Smooth muscle cell (in vitro differentiated cells): ENCODE data around the gene LRRC36. TPM values are rescaled to one million over a fixed set of nuclear protein-coding genes. Genes with fewer than 3 reads are reported as not detected.
A peak's percentile ranks its signal among the peaks of the same experiment; 100 is the strongest.

Source experiments
- DNase-seq: peaks from one replicate; lab custom pipeline; 2025; ENCODE audit not compliant: unreplicated experiment; lab: John Stamatoyannopoulos, UW
- H2AFZ ChIP-seq: fragments of 200-600 bp; sonication (generic); 2 replicates; pipeline ENCODE4 v1.6.0; 2016; ENCODE audit warnings: antibody characterized with exemption, low read depth, mild to moderate bottlenecking
- H3F3A ChIP-seq: fragments of 200-600 bp; sonication (generic); 2 replicates; pipeline ENCODE4 v1.6.0; 2017; ENCODE audit warnings: antibody characterized with exemption, low read depth
- H3K27ac ChIP-seq: fragments of 200-600 bp; sonication (generic); 2 replicates; pipeline ENCODE4 v1.5.1; 2016; ENCODE audit warnings: low read depth, mild to moderate bottlenecking
- H3K27me3 ChIP-seq: fragments of 200-600 bp; sonication (generic); 2 replicates; pipeline ENCODE4 v1.6.1; 2016; ENCODE audit warnings: low read depth, mild to moderate bottlenecking
- H3K36me3 ChIP-seq: fragments of 200-600 bp; sonication (generic); 2 replicates; pipeline ENCODE4 v1.5.1; 2016; ENCODE audit warnings: low read depth
- H3K4me1 ChIP-seq: fragments of 200-600 bp; sonication (generic); 2 replicates; pipeline ENCODE4 v1.5.1; 2016; ENCODE audit warnings: low read depth
- H3K4me2 ChIP-seq: fragments of 200-600 bp; sonication (generic); 2 replicates; pipeline ENCODE4 v1.6.0; 2016; ENCODE audit warnings: mild to moderate bottlenecking
- H3K4me3 ChIP-seq: fragments of 200-600 bp; sonication (generic); 2 replicates; pipeline ENCODE4 v1.5.1; 2016; ENCODE audit warnings: mild to moderate bottlenecking
- H3K79me2 ChIP-seq: fragments of 200-600 bp; sonication (generic); 2 replicates; pipeline ENCODE4 v1.6.0; 2016; ENCODE audit warnings: low read depth, mild to moderate bottlenecking
- H3K9ac ChIP-seq: fragments of 200-600 bp; sonication (generic); 2 replicates; pipeline ENCODE4 v1.6.0; 2016; ENCODE audit warnings: low read depth
- H3K9me3 ChIP-seq: fragments of 200-600 bp; sonication (generic); replicated peaks from 2 replicates; pipeline ENCODE4 v1.5.1; 2016; ENCODE audit warnings: low read depth
- H4K20me1 ChIP-seq: fragments of 200-600 bp; sonication (generic); 2 replicates; pipeline ENCODE4 v1.6.0; 2016; ENCODE audit warnings: low read depth
- CTCF ChIP-seq: fragments of 200-600 bp; sonication (generic); IDR thresholded peaks from 2 replicates; pipeline ENCODE4 v1.5.1; 2017; ENCODE audit warnings: borderline replicate concordance, mild to moderate bottlenecking, antibody characterized with exemption; ENCODE audit not compliant: insufficient read depth, poor library complexity, severe bottlenecking
- WGBS: methylation state at CpG from one replicate; pipeline ENCODE4 v1.1.7; 2016; ENCODE audit warnings: low lambda C conversion rate; 5-methylcytosine and 5-hydroxymethylcytosine counted together
- polyA plus RNA-seq: library from polyadenylated mRNA; unstranded; fragments of >200 nt; fragmentation: Nextera tagmentation; extraction: Ambion mirVana; gene quantifications from 2 replicates; pipeline ENCODE4 v1.2.1, GENCODE V29; 2016
- total RNA-seq: library from RNA; depleted of rRNA; stranded (reverse); fragments of >200 nt; gene quantifications from 2 replicates; pipeline ENCODE4 v1.2.3, GENCODE V29; 2014

The LRRC36 gene
- total and polyA plus RNA-seq, 2 experiments from 2014 or later, result 0.24 TPM; not detected in 1

GRCh38 chr16:67415872-67416793, 89.5 kb downstream of the LRRC36 start, which contains the start of gene ZDHHC1:
Gene ZDHHC1, minus strand, starts transcription at chr16:67416477. Its CDS starts 8,702 bp downstream, at chr16:67407775.
- H3K27me3 ChIP-seq, result no peaks in the 10 kb centered on the region
- no peaks in the 10 kb centered on the region for H3K36me3 ChIP-seq
- H3K9me3 ChIP-seq, result no peaks in the 10 kb centered on the region
- 6% methylated on average over 66 of the region's 73 CpGs for WGBS
- H3K79me2 ChIP-seq, result no peaks in the 10 kb centered on the region
- H3F3A ChIP-seq, result peaks cover 4% of the 10 kb centered on the region
- peak within 1 kb of the TSS; percentile 99 for H3K4me2 ChIP-seq
- H3K4me1 ChIP-seq, result peaks cover 6% of the 10 kb centered on the region
- peak within 1 kb of the TSS; percentile 65 for H3K27ac ChIP-seq
- H4K20me1 ChIP-seq, result peaks cover 11% of the 10 kb centered on the region
- H3K4me3 ChIP-seq, result peak within 1 kb of the TSS; percentile 76
- peak; percentile 44 for TF ChIP-seq CTCF
- peak; percentile 30 for DNase-seq
- H2AFZ ChIP-seq, result peak within 1 kb of the TSS; percentile 95
- peak within 1 kb of the TSS; percentile 93 for H3K9ac ChIP-seq

GRCh38 chr16:67417333-67418061, 90.9 kb downstream of the LRRC36 start:
- H3K27ac ChIP-seq, result no peak overlapping the region
- WGBS, result 84% methylated on average over 2 of the region's 2 CpGs

GRCh38 chr16:67419502-67419901, 92.9 kb downstream of the LRRC36 start:
- no peaks in the 10 kb centered on the region for H3F3A ChIP-seq
- H3K36me3 ChIP-seq, result no peaks in the 10 kb centered on the region
- H3K4me2 ChIP-seq, result no peak overlapping the region
- H3K79me2 ChIP-seq, result no peaks in the 10 kb centered on the region
- no peak for TF ChIP-seq CTCF
- H3K9ac ChIP-seq, result no peak overlapping the region
- no peak overlapping the region for H3K27ac ChIP-seq
- peaks cover 12% of the 10 kb centered on the region for H3K27me3 ChIP-seq
- no peaks in the 10 kb centered on the region for H4K20me1 ChIP-seq
- no peak for DNase-seq
- peaks cover 14% of the 10 kb centered on the region for H3K4me1 ChIP-seq
- no peak overlapping the region for H2AFZ ChIP-seq
- no peaks in the 10 kb centered on the region for H3K9me3 ChIP-seq
- H3K4me3 ChIP-seq, result no peak overlapping the region
- 76% methylated on average over 3 of the region's 3 CpGs for WGBS

More at GRCh38 chr16:67417333-67418061, 90.9 kb downstream of the LRRC36 start:
- TF ChIP-seq CTCF, result no peak
- H3K79me2 ChIP-seq, result no peaks in the 10 kb centered on the region
- no peaks in the 10 kb centered on the region for H3K9me3 ChIP-seq
- peaks cover 6% of the 10 kb centered on the region for H3K4me1 ChIP-seq
- no peak overlapping the region for H3K4me3 ChIP-seq
- H3K36me3 ChIP-seq, result no peaks in the 10 kb centered on the region
- H4K20me1 ChIP-seq, result no peaks in the 10 kb centered on the region
- no peak overlapping the region for H3K4me2 ChIP-seq
- no peak overlapping the region for H2AFZ ChIP-seq
- H3K27me3 ChIP-seq, result no peaks in the 10 kb centered on the region
- H3F3A ChIP-seq, result peaks cover 4% of the 10 kb centered on the region
- no peak for DNase-seq
- H3K9ac ChIP-seq, result no peak overlapping the region
